Activated CD4-positive, alpha-beta T cell treated with anti-CD3 and anti-CD28 coated beads for 36 hours (primary cell): ENCODE data around the gene LSP1. TPM values are rescaled to one million over a fixed set of nuclear protein-coding genes. Genes with fewer than 3 reads are reported as not detected.

Experiments used
- ATAC-seq: fragments of 200-7000 bp; cut with Tn5 transposase; one replicate; pipeline ENCODE4 v1.10.0; 2021; ENCODE audit warnings: mild to moderate bottlenecking, moderate library complexity
- CTCF ChIA-PET: fragments of 350-600 bp; sonication (Branson Sonifier 250); formaldehyde crosslinking; loops from one replicate; lab custom pipeline; 2021; ENCODE audit warnings: antibody characterized with exemption; lab: Charles Lee
- POLR2A ChIA-PET: fragments of 350-600 bp; sonication (Branson Sonifier 250); formaldehyde crosslinking; loops from one replicate; lab custom pipeline; 2021; ENCODE audit warnings: antibody characterized with exemption, inconsistent platforms; lab: Charles Lee
- DNase-seq: peaks from one replicate; pipeline ENCODE4 v3.0.0-alpha.2; 2020
- H3K27ac Mint-ChIP-seq: one replicate; pipeline ENCODE4 v1.8.0; 2021; ENCODE audit warnings: mixed read lengths
- H3K27me3 Mint-ChIP-seq: one replicate; pipeline ENCODE4 v1.8.0; 2021; ENCODE audit warnings: mixed read lengths
- H3K36me3 Mint-ChIP-seq: one replicate; pipeline ENCODE4 v1.8.0; 2021; ENCODE audit warnings: low read depth, mixed read lengths
- H3K4me1 Mint-ChIP-seq: one replicate; pipeline ENCODE4 v1.8.0; 2021; ENCODE audit warnings: mixed read lengths
- H3K4me3 Mint-ChIP-seq: one replicate; pipeline ENCODE4 v1.8.0; 2021; ENCODE audit warnings: mild to moderate bottlenecking, moderate library complexity, mixed read lengths
- H3K9me3 Mint-ChIP-seq: one replicate; pipeline ENCODE4 v1.8.0; 2021; ENCODE audit warnings: low read depth, mixed read lengths
- intact Hi-C, 2 experiments: fragments of 100-400 bp; cut with DNase I in 1 of 2; cut with micrococcal nuclease in 1 of 2; formaldehyde crosslinking; loops; one replicate each; pipeline versions ENCODE4 v1.14.2 to v1.15.1; 2022 to 2024; cut with DNase I, micrococcal nuclease
- total RNA-seq, 2 experiments: library from RNA; stranded (reverse); gene quantifications; one replicate each; pipeline ENCODE4 v1.2.3, GENCODE V29; 2021

Gene LSP1
- total RNA-seq, 2 experiments from 2014 or later, result 193 to 227 TPM

- POLR2A ChIA-PET, result no interaction called here
- no peak overlapping the region for H3K4me3 Mint-ChIP-seq
Measured at GRCh38 chr11:1923201-1923956, 70.5 kb downstream of the LSP1 start.

GRCh38 chr11:1924181-1924580 is 71.3 kb downstream of the LSP1 start:
- peaks cover 4% of the 10 kb centered on the region for H3K27me3 Mint-ChIP-seq
- CTCF ChIA-PET, result no interaction called here
- DNase-seq, result no peak
- no peaks in the 10 kb centered on the region for H3K36me3 Mint-ChIP-seq
- H3K27ac Mint-ChIP-seq, result no peak overlapping the region
- intact Hi-C loops, result no loop called here
- H3K4me1 Mint-ChIP-seq, result peaks cover 4% of the 10 kb centered on the region
- no peak overlapping the region for H3K4me3 Mint-ChIP-seq
- H3K9me3 Mint-ChIP-seq, result no peaks in the 10 kb centered on the region
- no peak for ATAC-seq
- POLR2A ChIA-PET, result no interaction called here

More at GRCh38 chr11:1923201-1923956, 70.5 kb downstream of the LSP1 start:
- CTCF ChIA-PET, result no interaction called here
- Mint-ChIP-seq H3K36me3 (no peaks in the 10 kb centered on the region), H3K4me1 (peaks cover 4% of the 10 kb centered on the region), H3K27me3 (peaks cover 4% of the 10 kb centered on the region), H3K27ac (no peak overlapping the region), H3K9me3 (no peaks in the 10 kb centered on the region)
- no peak for ATAC-seq
- no peak for DNase-seq
- intact Hi-C loops, result no loop called here

DNA sequence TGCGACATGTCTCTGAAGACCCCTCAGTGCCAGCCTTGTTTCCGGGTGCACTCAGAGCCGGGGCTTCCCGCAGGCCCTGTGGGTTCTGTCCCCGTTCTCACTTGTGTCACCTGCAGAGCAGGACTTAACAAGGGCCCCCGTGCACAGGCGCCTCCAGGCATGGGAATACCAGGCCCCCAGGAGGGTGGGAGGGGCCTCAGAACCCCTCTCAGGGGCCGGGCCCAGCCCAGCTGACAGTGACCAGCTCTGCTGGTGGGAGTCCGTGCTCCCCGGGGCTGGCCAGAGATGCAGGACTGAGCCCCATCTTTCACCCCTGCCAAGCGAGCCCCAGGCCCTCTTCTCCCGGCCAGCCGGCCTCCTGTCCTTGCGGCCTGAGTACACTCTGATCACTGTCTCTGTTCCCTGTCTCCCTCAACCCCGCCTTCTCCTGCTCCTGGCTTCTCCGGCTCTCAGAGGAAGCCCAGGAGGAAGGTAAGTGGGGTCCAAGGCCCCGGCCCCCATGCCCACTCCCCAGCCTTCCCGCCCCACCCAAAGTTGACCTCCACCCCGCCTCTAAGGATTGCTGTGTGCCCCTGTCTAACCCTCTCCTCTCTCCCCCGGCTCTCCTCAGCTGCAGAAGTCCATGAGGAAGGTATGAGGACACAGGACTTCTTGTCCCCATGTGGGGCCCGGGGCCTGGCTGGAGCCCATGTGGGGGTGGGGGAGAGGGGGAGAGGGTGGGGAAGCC is 71.9 kb downstream of the LSP1 start:
- Mint-ChIP-seq H3K36me3 (no peaks in the 10 kb centered on the region), H3K27ac (no peak overlapping the region), H3K9me3 (no peaks in the 10 kb centered on the region), H3K4me3 (no peak overlapping the region), H3K4me1 (peaks cover 4% of the 10 kb centered on the region), H3K27me3 (peaks cover 4% of the 10 kb centered on the region)
- intact Hi-C loops, result no loop called here
- ATAC-seq, result no peak
- ChIA-PET CTCF (no interaction called here), POLR2A (no interaction called here)
- no peak for DNase-seq

- DNase-seq (no peak), ATAC-seq (no peak)
- POLR2A ChIA-PET, result no interaction called here
- H3K4me3 Mint-ChIP-seq, result no peak overlapping the region
- no peaks in the 10 kb centered on the region for H3K9me3 Mint-ChIP-seq
- intact Hi-C loops, result no loop called here
- no peak overlapping the region for H3K27ac Mint-ChIP-seq
- H3K27me3 Mint-ChIP-seq, result peaks cover 4% of the 10 kb centered on the region
- peaks cover 7% of the 10 kb centered on the region for H3K4me1 Mint-ChIP-seq
- no peaks in the 10 kb centered on the region for H3K36me3 Mint-ChIP-seq
- CTCF ChIA-PET, result no interaction called here
Measured at GRCh38 chr11:1925373-1926155, 72.7 kb downstream of the LSP1 start.

GRCh38 chr11:1926156-1927025 is 73.5 kb downstream of the LSP1 start:
- intact Hi-C loops, result no loop called here
- POLR2A ChIA-PET, result no interaction called here

DNA sequence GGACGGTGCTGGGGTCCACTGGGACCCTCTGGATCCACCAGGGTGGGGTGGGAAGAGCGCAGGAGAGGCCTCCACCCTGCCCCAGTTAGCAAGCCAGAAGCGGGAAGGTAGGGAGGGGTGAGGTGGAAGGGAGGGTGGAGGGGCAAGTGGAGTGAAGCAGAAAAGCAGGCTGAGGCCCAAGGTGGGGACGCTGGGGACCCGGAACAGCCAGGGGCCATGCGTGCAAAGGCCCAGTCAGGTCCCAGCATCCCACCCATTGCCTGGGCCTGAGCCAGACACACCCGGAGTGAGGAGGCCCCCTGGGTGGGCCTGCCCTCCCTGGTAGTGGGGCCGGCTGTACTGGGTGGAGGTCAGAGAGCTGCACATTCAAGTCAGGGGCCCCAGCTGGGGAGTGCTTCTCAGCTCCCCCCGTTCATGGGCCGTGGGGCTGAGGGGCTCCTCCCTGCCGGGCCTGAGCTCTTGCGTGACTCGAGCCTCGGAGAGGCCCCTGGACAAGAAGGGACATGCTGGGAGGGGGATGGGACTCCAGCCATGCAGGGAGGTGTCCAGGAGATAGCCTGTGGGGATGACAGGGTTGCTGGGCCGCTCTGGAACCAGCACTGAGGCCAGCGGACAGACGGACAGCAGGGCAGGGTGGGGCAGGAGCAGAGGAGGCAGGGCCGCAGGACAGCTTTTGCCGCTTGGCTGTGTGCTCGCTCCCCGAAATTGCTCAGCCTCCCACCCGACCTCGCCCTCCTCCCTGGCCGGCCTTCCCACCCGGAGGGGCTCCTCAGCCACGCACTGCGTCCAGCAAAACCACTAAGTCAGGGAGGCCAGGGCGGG is 74.4 kb downstream of the LSP1 start:
- H3K27me3 Mint-ChIP-seq, result peaks cover 8% of the 10 kb centered on the region
- no peaks in the 10 kb centered on the region for H3K9me3 Mint-ChIP-seq
- H3K4me3 Mint-ChIP-seq, result no peak overlapping the region
- CTCF ChIA-PET, result no interaction called here
- H3K4me1 Mint-ChIP-seq, result peaks cover 7% of the 10 kb centered on the region
- DNase-seq, result no peak
- no peak overlapping the region for H3K27ac Mint-ChIP-seq
- POLR2A ChIA-PET, result no interaction called here
- H3K36me3 Mint-ChIP-seq, result no peaks in the 10 kb centered on the region
- ATAC-seq, result no peak
- intact Hi-C loops, result no loop called here

More at GRCh38 chr11:1926156-1927025, 73.5 kb downstream of the LSP1 start:
- no peak for DNase-seq
- CTCF ChIA-PET, result no interaction called here
- no peak for ATAC-seq
- H3K9me3 Mint-ChIP-seq, result no peaks in the 10 kb centered on the region
- H3K4me3 Mint-ChIP-seq, result no peak overlapping the region
- H3K27me3 Mint-ChIP-seq, result peaks cover 5% of the 10 kb centered on the region
- no peaks in the 10 kb centered on the region for H3K36me3 Mint-ChIP-seq
- peaks cover 7% of the 10 kb centered on the region for H3K4me1 Mint-ChIP-seq
- no peak overlapping the region for H3K27ac Mint-ChIP-seq

DNA sequence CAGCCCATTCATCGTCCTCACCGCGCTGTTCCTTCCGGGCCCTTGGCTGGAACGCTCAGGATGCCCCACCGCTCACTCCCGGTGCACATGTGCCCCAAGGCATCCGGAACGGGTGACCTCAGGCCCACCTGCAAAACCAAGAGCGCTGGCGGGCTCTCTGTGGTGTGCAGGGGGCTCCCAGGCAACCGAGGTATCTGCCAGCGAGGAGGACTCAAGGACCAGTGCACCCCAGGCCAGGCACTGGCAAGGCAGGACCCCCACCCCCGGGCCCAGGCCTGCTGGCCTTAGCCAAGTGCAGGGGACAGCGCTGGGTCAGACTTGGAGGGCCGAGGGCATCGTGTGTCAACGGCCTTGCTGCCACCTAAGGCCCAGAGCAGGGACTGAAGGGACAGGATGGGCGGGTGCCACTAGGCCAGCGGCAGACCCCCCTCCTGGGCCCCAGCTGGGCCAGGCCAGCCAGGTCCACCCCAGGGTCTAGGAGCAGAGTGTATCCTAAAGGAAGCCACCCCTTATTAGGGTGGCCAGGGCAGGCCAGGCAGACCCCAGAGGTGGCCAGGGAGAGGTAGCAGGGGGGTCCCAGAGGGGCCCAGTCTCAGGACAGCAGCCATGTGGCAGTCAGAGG is 75.1 kb downstream of the LSP1 start:
- H3K4me1 Mint-ChIP-seq, result peaks cover 7% of the 10 kb centered on the region
- CTCF ChIA-PET, result no interaction called here
- no peak overlapping the region for H3K27ac Mint-ChIP-seq
- POLR2A ChIA-PET, result no interaction called here
- H3K27me3 Mint-ChIP-seq, result peaks cover 12% of the 10 kb centered on the region
- intact Hi-C loops, result no loop called here
- DNase-seq (no peak), ATAC-seq (no peak)
- H3K36me3 Mint-ChIP-seq, result no peaks in the 10 kb centered on the region
- no peak overlapping the region for H3K4me3 Mint-ChIP-seq
- H3K9me3 Mint-ChIP-seq, result no peaks in the 10 kb centered on the region

GRCh38 chr11:1928470-1928890 is 75.6 kb downstream of the LSP1 start:
- H3K9me3 Mint-ChIP-seq, result no peaks in the 10 kb centered on the region
- no peak overlapping the region for H3K4me3 Mint-ChIP-seq
- no peak for ATAC-seq
- DNase-seq, result no peak
- ChIA-PET POLR2A (no interaction called here), CTCF (no interaction called here)
- peaks cover 7% of the 10 kb centered on the region for H3K4me1 Mint-ChIP-seq
- H3K27ac Mint-ChIP-seq, result no peak overlapping the region
- intact Hi-C loops, result no loop called here
- H3K36me3 Mint-ChIP-seq, result no peaks in the 10 kb centered on the region
- H3K27me3 Mint-ChIP-seq, result peaks cover 14% of the 10 kb centered on the region

- no peaks in the 10 kb centered on the region for H3K9me3 Mint-ChIP-seq
- ATAC-seq (no peak), DNase-seq (no peak)
- POLR2A ChIA-PET, result no interaction called here
- no peak overlapping the region for H3K27ac Mint-ChIP-seq
- peaks cover 2% of the 10 kb centered on the region for H3K4me1 Mint-ChIP-seq
- H3K36me3 Mint-ChIP-seq, result no peaks in the 10 kb centered on the region
- CTCF ChIA-PET, result no interaction called here
- H3K4me3 Mint-ChIP-seq, result no peak overlapping the region
- H3K27me3 Mint-ChIP-seq, result peaks cover 9% of the 10 kb centered on the region
- intact Hi-C loops, result no loop called here
Measured at GRCh38 chr11:1928891-1929541, 76.1 kb downstream of the LSP1 start.
